Activated naive CD4-positive, alpha-beta T cell treated with anti-CD3 and anti-CD28 coated beads, Interleukin-2, amount 50 U/mL, for 72 hours (primary cell): ENCODE measurements around the gene TBC1D22A. TPM values are rescaled to one million over a fixed set of nuclear protein-coding genes. Genes with fewer than 3 reads are reported as not detected.

ENCODE experiments used
- ATAC-seq, 2 donors: fragments of 150-1000 bp; cut with Tn5 transposase; 2 replicates each; pipeline ENCODE4 v1.10.0; 2021; ENCODE audit warnings: mild to moderate bottlenecking in 2 of 2, moderate library complexity in 2 of 2
- DNase-seq, 2 donors: peaks; one replicate each; pipeline ENCODE4 v3.0.0; 2021 to 2022; ENCODE audit warnings: low spot score in 2 of 2
- H3K27ac Mint-ChIP-seq, 2 donors: one replicate each; pipeline ENCODE4 v1.8.0; 2022; ENCODE audit warnings: mild to moderate bottlenecking in 2 of 2, mixed read lengths in 2 of 2
- H3K36me3 Mint-ChIP-seq, 2 donors: one replicate each; pipeline ENCODE4 v1.8.0; 2022; ENCODE audit warnings: mixed read lengths in 2 of 2
- H3K9me3 Mint-ChIP-seq, 2 donors: one replicate each; pipeline ENCODE4 v1.8.0; 2022; ENCODE audit warnings: mixed read lengths in 2 of 2
- total RNA-seq, 2 donors: library from RNA; stranded (reverse); gene quantifications; one replicate each; pipeline ENCODE4 v1.2.3, GENCODE V29; 2022

Gene TBC1D22A
- total RNA-seq, 2 donors from 2014 or later = 17.8 to 50.8 TPM

DNA sequence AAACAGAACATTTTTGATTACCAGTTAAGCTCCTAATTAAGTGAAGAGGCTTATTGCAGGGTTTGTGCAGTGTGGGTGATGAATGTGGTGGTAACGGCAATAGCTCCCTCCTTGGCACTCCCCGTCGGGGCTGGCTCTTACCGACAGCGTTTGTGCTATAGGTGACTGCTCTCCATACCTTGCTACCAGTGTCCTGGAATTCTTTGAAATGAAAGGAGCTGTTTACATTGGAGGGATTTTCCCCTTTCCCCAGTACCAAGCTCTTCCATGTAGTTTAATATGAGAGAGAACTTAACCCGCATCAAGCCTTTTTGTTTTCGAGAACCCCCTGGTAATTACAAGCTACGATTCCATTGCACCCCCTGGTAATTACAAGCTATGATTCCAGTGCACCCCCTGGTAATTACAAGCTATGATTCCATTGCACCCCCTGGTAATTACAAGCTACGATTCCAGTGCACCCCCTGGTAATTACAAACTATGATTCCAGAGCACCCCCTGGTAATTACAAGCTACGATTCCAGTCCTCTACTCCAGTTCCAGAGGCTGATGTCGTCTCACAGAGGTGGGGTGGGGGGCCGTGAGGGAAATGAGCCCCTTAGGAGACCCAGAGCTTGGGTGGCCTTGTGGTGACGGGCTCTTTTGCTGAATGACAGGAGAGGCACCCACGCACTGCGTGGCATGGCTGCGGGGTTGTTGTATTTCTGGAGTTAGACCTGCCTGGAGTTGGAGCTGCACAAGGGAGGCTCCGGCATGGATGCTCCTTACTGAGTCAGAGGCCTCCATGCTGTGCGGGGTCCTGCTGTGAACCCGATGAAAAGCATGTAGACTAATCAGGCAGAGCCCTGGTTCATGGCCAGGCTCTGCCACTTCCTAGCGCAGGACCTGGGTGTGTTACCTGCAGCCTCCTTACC, 205.3 kb downstream of the TBC1D22A start:
- Mint-ChIP-seq H3K9me3 (no peaks in the 10 kb centered on the region), H3K27ac (no peak overlapping the region), H3K36me3 (no peaks in the 10 kb centered on the region)
- no peak for DNase-seq
- no peak for ATAC-seq

DNA sequence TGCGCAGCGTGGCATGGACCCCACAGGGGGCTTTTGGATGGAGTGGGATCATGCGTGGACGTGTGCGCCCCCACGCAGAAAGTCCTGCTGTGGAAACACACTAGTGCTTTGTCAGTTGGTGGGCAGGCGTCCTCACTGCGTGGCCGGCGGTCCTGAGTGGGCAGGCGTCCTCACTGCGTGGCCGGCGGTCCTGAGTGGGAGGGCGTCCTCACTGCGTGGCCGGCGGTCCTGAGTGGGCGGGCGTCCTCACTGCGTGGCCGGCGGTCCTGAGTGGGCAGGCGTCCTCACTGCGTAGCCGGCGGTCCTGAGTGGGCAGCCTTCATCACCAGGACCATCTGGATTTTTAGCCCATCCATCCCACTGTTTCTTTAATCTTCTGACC, 205.9 kb downstream of the TBC1D22A start:
- H3K36me3 Mint-ChIP-seq = no peaks in the 10 kb centered on the region
- H3K9me3 Mint-ChIP-seq = no peaks in the 10 kb centered on the region
- DNase-seq (no peak), ATAC-seq (no peak)
- peak overlapping the region in 1 of 2 donors; percentile 17 for H3K27ac Mint-ChIP-seq

DNA sequence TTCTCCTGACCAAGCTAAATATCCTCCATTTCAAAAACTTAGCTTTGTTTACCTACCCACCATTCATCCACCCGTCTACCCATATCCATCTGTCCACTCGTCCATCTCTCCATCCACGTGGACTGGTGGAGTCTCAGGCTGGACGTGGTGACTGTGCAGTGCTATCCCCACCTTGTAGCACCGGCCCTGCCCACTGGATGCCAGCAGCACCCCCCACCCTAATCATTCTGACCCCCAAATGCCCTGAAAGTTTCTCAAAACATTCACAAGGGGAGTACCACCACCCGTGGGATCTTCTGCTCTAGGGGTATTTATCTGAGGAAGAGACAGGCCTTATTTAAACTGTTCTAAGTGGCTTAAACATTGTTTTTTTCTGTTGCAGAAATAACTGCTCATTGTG, 206.4 kb downstream of the TBC1D22A start:
- Mint-ChIP-seq H3K9me3 (no peaks in the 10 kb centered on the region), H3K27ac (peak overlapping the region in 1 of 2 donors; percentile 61), H3K36me3 (no peaks in the 10 kb centered on the region)
- DNase-seq (no peak), ATAC-seq (no peak)

- H3K36me3 Mint-ChIP-seq = no peaks in the 10 kb centered on the region
- DNase-seq (peak; percentile 31 to 82), ATAC-seq (peak; percentile 78 to 97)
- H3K9me3 Mint-ChIP-seq = no peaks in the 10 kb centered on the region
- peak overlapping the region; percentile 12 to 61 for H3K27ac Mint-ChIP-seq
These were observed 207.0 kb downstream of the TBC1D22A start for GRCh38 chr22:46969491-46969890.

GRCh38 chr22:46969961-46970360, 207.5 kb downstream of the TBC1D22A start:
- peak; percentile 36 to 60 for ATAC-seq
- DNase-seq = no peak
- H3K9me3 Mint-ChIP-seq = no peaks in the 10 kb centered on the region
- H3K36me3 Mint-ChIP-seq = no peaks in the 10 kb centered on the region
- peak overlapping the region; percentile 61 to 85 for H3K27ac Mint-ChIP-seq

GRCh38 chr22:46970411-46971098, 208.1 kb downstream of the TBC1D22A start:
- Mint-ChIP-seq H3K27ac (peak overlapping the region; percentile 61 to 85), H3K36me3 (no peaks in the 10 kb centered on the region), H3K9me3 (no peaks in the 10 kb centered on the region)
- DNase-seq (no peak), ATAC-seq (no peak)

- ATAC-seq = no peak
- Mint-ChIP-seq H3K9me3 (no peaks in the 10 kb centered on the region), H3K27ac (peak overlapping the region in 1 of 2 donors; percentile 61), H3K36me3 (no peaks in the 10 kb centered on the region)
- no peak for DNase-seq
These were observed 208.8 kb downstream of the TBC1D22A start for GRCh38 chr22:46971099-46971763.

- ATAC-seq = no peak
- DNase-seq = no peak
- no peaks in the 10 kb centered on the region for H3K9me3 Mint-ChIP-seq
- no peaks in the 10 kb centered on the region for H3K36me3 Mint-ChIP-seq
- H3K27ac Mint-ChIP-seq = no peak overlapping the region
These were observed 209.3 kb downstream of the TBC1D22A start for GRCh38 chr22:46971764-46972125.

- ATAC-seq = no peak
- no peak for DNase-seq
- no peaks in the 10 kb centered on the region for H3K9me3 Mint-ChIP-seq
- H3K27ac Mint-ChIP-seq = no peak overlapping the region
- no peaks in the 10 kb centered on the region for H3K36me3 Mint-ChIP-seq
These were observed 209.8 kb downstream of the TBC1D22A start for GRCh38 chr22:46972256-46972655.

DNA sequence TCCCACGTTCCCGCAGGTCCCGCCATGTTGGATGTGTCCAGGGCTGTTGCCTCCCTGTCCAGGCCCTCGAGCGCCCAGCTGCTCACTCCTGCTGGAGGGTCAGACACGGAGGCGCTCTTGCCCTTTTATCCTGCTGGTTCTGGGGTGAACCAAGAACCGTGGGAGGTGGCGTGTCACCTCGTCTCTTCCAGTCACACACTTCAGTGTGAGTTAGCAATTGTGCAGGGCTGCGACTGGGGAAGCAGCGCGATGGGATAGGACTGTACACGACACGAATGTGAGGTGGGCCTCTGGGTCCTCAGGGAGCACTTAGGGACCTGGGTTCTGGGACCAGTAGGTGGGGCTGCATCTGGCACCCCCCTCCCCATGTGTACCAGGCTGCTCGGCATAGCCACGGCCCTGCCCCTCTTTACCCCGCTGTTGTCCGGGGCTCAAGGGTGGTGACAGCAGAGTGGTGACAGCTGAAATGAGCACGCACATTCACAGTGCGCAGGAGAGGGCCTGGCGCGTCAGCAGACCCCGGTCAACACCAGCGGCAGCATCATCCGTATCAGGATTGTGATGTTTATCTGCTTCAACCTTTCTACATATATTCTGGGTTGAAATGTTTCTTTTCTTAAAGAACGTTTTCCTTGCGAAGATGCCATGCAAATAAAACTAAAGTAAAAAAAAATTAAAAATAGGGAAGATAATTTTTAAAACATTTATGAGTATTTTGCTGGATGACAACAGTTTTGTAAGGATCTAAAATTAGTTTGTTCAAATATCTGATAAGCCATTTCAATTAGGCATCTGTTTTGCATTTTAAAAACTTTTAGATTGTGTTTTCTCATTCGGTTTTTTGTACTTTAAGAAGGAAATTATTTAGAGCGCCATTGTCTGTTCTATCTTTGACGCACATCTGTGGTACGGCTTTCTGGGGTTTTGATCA, 210.7 kb downstream of the TBC1D22A start:
- Mint-ChIP-seq H3K36me3 (no peaks in the 10 kb centered on the region), H3K27ac (no peak overlapping the region), H3K9me3 (no peaks in the 10 kb centered on the region)
- ATAC-seq (no peak), DNase-seq (no peak)

DNA sequence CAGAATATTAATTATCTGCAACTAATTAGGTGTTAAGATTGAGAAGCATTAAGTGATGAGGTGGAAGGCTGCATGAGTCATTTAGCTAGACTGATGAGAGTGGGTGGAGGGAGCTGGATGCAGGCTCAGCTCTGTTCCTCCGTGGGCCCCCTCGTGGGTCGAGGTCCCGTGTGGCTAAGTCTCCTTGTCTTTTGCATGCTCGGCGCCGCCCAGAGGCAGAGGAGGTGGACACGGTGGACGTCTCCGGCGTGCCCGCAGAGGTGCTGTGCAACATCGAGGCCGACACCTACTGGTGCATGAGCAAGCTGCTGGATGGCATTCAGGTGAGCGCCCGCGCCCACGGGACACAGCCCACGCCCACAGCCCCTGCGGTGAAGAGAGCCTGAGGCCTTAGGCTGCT, 211.6 kb downstream of the TBC1D22A start:
- H3K9me3 Mint-ChIP-seq = no peaks in the 10 kb centered on the region

GRCh38 chr22:46974631-46975585, 212.5 kb downstream of the TBC1D22A start:
- H3K36me3 Mint-ChIP-seq = peaks cover 5 to 7% of the 10 kb centered on the region in 2 donors
- ATAC-seq (no peak), DNase-seq (no peak)
- H3K9me3 Mint-ChIP-seq = no peaks in the 10 kb centered on the region
- peak overlapping the region in 1 of 2 donors; percentile 83 for H3K27ac Mint-ChIP-seq

More for the DNA sequence above, 211.6 kb downstream of the TBC1D22A start:
- Mint-ChIP-seq H3K27ac (no peak overlapping the region), H3K36me3 (no peaks in the 10 kb centered on the region)
- ATAC-seq (no peak), DNase-seq (no peak)

- ATAC-seq (no peak), DNase-seq (no peak)
- Mint-ChIP-seq H3K9me3 (no peaks in the 10 kb centered on the region), H3K36me3 (peaks cover 5 to 7% of the 10 kb centered on the region in 2 donors), H3K27ac (no peak overlapping the region)
These were observed 213.7 kb downstream of the TBC1D22A start for GRCh38 chr22:46976143-46976542.

DNA sequence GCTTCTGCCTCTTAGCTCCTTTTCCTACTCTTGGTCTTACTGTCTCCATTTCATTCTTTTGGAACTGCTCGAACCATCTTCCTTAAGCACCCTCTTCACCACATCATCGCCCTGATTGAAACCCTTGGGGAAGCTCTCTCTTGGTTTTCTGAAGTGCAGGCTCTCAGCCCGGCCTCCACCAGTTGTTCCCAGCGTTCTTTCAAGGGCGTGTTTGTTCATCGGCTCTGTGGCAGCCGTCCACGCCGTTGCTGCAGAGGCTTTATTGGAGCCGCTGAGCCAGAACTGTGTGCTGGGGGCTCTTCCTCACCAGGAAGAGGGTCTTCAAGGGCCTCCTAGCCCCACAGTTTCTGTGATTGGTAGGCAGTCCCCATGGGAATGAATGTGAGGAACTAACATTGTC, 214.1 kb downstream of the TBC1D22A start:
- Mint-ChIP-seq H3K27ac (no peak overlapping the region), H3K36me3 (peaks cover 5 to 7% of the 10 kb centered on the region in 2 donors)
- no peak for DNase-seq

DNA sequence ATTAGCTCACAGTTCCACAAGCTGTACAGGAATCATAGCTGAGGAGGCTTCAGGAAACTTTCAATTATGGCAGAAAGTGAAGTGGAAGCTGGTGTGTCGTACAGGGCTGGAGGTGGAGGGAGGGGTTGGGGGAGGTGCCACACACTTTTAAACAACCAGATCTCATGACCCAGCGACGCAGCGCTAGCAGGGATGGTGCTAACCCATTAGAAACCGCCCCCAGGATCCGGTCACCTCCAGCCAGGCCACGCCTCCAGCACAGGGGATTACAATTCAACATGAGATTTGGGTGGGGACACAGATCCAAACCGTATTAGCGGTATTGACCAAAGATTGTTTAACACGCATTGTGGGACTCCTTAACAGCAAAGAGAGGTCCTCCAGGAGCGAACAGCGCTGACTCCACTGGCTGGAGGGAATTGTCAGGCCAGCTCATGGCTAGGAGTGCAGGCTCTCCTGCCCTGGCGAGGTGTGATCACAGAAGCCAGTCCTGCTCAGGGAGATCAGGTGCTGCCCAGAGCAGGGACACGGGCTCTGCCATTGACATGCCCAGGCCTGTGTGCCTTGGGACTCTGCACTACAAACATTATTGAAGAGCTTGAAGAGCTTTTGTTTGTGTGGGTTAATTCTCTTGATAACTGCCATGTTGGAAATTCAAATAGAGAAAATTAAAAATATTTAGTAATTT, 215.3 kb downstream of the TBC1D22A start:
- Mint-ChIP-seq H3K36me3 (peaks cover 5 to 7% of the 10 kb centered on the region in 2 donors), H3K27ac (no peak overlapping the region), H3K9me3 (no peaks in the 10 kb centered on the region)
- ATAC-seq = no peak
- no peak for DNase-seq

More for the DNA sequence above, 214.1 kb downstream of the TBC1D22A start:
- no peak for ATAC-seq
- H3K9me3 Mint-ChIP-seq = no peaks in the 10 kb centered on the region
